Measurements from ENCODE around the gene CHKA.

CHKA gene

GRCh38 chr11:68142441-68143309 lies 21.5 kb upstream of the CHKA start:
- no peak for DNase-seq (ENCODE audit: low read depth, low spot score)

GRCh38 chr11:68142028-68142412 lies 20.8 kb upstream of the CHKA start:
- peak; percentile 71 for DNase-seq (ENCODE audit: low read depth, low spot score)

GRCh38 chr11:68141246-68142027 lies 20.2 kb upstream of the CHKA start:
- DNase-seq (ENCODE audit: low read depth, low spot score), result no peak

- DNase-seq (ENCODE audit: low read depth, low spot score), result no peak
These were observed 19.5 kb upstream of the CHKA start for GRCh38 chr11:68140496-68141245.

GRCh38 chr11:68138237-68138636 lies 17.0 kb upstream of the CHKA start:
- DNase-seq (ENCODE audit: low read depth, low spot score), result no peak

- DNase-seq (ENCODE audit: low read depth, low spot score), result no peak
These were observed 16.6 kb upstream of the CHKA start for GRCh38 chr11:68137833-68138232.

GRCh38 chr11:68136866-68137265 lies 15.7 kb upstream of the CHKA start:
- DNase-seq (ENCODE audit: low read depth, low spot score), result no peak

GRCh38 chr11:68135161-68135560 lies 14.0 kb upstream of the CHKA start:
- DNase-seq (ENCODE audit: low read depth, low spot score), result no peak

GRCh38 chr11:68133761-68134160 lies 12.6 kb upstream of the CHKA start:
- no peak for DNase-seq (ENCODE audit: low read depth, low spot score)

- no peak for DNase-seq (ENCODE audit: low read depth, low spot score)
These were observed 8.9 kb upstream of the CHKA start for GRCh38 chr11:68130121-68130520.

- peak; percentile 95 for DNase-seq (ENCODE audit: low read depth, low spot score)
These were observed 7.6 kb upstream of the CHKA start for GRCh38 chr11:68128682-68129327.

GRCh38 chr11:68127714-68128681 lies 6.8 kb upstream of the CHKA start:
- peak; percentile 96 for DNase-seq (ENCODE audit: low read depth, low spot score)

- DNase-seq (ENCODE audit: low read depth, low spot score), result no peak
These were observed 4.0 kb upstream of the CHKA start for GRCh38 chr11:68125164-68125563.

GRCh38 chr11:68122936-68123539 lies 1.9 kb upstream of the CHKA start:
- peak; percentile 41 for DNase-seq (ENCODE audit: low read depth, low spot score)

- DNase-seq (ENCODE audit: low read depth, low spot score), result peak; percentile 56
These were observed 718 bp downstream of the CHKA start for GRCh38 chr11:68120273-68121066.

- DNase-seq (ENCODE audit: low read depth, low spot score), result peak; percentile 68
These were observed 2.3 kb downstream of the CHKA start for GRCh38 chr11:68118706-68119448.

- DNase-seq (ENCODE audit: low read depth, low spot score), result peak; percentile 65
These were observed 3.2 kb downstream of the CHKA start for GRCh38 chr11:68117853-68118470.

- no peak for DNase-seq (ENCODE audit: low read depth, low spot score)
These were observed 4.2 kb downstream of the CHKA start for GRCh38 chr11:68116974-68117373.

Measured in astrocyte of the hippocampus (primary cell).